Activated CD8-positive, alpha-beta memory T cell treated with anti-CD3 and anti-CD28 coated beads for 4 hours (primary cell): Measurements from ENCODE around the gene PTCD3.

Source experiments
- DNase-seq, 2 donors: peaks; one replicate each; pipeline ENCODE4 v3.0.0-alpha.2; 2020; ENCODE audit warnings: low read depth in 2 of 2

PTCD3 gene

GRCh38 chr2:86081724-86082123, 24.3 kb upstream of the PTCD3 start:
- DNase-seq, result no peak

- DNase-seq, result no peak
Observed at GRCh38 chr2:86082756-86083155, 23.3 kb upstream of the PTCD3 start.

DNA sequence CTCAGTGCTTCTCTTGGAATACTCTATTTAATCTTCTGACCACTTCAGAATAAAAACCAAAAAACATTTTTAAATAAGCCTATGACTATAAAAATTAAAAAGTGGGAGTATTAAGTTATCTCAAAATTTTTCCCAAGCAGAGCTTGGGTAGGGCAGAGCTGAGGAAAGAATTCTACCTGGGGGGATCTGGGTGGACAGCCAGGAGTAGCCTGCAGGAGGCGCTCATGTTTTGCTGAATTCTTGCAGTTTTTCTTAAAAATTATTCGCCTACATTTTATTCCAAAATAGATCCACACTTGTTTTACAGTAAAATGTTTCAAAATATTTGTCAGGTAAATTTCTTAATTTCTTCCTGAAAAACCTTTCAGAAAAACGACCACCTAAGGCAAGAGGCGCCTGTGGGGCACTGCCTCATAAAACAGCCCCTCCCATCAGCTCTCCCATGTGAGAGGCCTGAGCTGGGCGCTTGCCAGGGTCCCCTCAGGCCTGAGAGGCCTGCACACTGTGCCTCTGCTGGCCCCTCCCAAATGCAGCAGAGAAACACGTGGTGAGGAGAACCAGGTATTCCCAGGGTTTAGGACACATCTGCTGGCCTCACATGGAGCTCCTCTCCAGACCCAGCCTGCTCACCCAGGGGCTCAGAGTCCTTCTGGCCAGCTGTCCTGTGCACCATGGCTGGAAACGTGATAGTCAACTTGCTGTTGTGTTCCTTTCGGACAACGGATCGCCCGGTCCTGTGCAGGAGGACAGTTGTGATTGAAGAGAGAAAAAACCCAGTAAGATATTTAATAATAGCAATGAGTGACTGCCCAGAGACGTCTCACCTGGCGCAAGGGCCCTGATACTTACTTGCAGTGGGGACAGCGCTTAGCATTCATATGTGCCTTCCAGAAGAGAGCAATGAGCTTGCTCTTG, 17.8 kb upstream of the PTCD3 start:
- DNase-seq, result no peak

DNA sequence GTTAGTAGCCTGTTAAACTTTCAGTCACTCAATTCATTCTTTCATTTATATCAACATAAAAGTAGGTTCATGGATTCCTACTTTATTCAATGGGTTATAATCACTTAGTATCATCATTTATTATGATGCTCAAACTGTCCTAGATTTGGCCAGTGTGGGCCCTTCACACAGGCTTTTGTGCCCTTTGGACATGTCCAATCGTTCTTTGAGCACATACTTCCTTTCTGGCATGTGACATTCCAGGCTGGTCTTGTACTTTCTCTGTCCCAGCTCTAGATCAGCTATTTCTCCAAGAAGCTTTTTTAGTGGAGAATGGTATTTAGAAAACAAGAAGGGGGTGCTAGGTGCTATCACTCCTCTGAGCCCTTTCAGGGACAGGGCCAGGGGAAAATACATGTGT, 11.8 kb upstream of the PTCD3 start:
- no peak for DNase-seq

DNA sequence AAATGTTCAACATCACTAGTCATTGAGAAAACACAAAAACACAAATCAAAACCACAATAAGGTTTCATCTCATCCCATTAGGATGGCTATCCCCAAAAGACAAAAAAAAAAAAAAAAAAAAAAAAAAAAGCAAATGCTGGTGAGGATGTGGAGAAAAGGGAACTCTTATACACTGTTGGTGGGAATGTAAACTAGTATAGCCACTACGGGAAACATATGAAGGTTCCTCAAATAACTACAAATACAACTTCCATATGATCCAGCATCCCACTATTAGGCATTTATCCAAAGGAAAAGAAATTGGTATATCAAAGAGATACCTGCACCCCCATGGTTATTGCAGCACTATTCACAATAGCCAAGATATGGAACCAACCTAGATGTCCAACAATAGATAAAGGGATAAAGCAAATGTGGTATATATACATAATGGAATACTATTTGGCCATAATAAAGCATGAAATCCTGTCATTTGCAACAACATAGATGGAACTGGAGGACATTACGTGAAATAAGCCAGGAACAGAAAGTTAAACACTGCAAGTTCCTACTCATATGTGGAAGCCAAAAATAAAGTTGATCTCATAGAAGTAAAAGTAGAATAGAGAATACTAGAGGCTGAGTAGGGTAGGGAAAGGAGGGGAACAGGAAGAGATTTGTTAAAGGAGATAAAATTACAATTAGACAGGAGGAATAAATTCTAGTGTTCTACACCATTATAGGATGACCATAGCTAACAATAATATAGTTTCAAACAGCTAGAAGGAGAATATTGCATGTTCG, 8.7 kb upstream of the PTCD3 start:
- DNase-seq, result no peak

DNA sequence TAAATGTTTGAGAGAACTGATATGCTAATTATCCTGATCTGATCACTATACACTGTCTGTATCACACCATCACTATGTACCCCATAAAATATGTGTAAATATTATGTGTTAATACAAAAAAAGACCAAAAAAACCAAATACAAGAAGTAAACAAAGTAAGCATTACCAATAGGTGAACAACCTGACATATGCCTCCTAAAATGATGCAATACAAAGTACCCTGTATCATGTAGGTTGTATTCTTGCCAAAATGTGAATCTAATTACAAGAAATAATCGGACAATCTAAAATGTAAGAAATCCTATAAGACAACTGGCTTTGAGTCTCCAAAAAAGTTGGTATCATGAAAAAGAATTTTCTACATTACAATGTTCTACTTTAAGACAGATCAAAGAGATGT, 8.1 kb upstream of the PTCD3 start:
- DNase-seq, result no peak

GRCh38 chr2:86102157-86102556, 3.9 kb upstream of the PTCD3 start:
- DNase-seq, result no peak

DNA sequence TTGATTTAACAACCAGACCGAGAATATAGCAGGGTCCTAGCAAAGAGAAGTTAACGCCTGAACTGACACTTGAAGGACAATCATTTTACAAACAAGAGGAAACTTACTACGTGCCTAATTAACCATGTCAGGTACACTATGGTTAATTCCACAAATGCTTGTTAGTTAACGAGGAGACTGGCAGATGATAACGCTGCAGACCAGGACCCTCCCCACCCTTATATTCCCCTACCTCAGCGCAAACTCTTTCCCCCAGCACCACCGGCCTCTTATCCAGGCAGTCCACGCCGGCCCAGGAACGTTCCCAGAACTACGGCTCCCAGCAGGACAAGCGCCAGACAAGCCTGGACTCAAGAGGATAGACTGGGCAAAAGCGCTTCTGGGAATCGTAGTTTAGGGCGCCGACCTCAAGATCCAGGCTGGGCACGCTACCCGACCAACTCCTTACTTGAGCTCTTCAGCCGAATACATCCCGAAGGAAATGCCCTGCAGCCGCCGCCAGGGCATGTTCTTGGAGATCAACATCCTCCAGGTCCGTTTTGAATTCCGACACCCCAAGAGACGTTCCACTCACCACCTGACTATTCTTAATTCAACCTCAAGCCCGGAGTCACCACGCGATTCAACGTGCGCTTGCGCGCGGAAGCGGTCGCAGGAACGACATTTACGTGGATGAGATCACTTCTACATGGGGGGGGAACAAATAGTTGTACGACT, 625 bp upstream of the PTCD3 start, which contains the start of gene POLR1A:
TSS of gene POLR1A (minus strand) at position 635 of the 717 bp plus-strand sequence. CDS start at position 525, 110 bp downstream.
- DNase-seq, result peak; percentile 67 to 70

DNA sequence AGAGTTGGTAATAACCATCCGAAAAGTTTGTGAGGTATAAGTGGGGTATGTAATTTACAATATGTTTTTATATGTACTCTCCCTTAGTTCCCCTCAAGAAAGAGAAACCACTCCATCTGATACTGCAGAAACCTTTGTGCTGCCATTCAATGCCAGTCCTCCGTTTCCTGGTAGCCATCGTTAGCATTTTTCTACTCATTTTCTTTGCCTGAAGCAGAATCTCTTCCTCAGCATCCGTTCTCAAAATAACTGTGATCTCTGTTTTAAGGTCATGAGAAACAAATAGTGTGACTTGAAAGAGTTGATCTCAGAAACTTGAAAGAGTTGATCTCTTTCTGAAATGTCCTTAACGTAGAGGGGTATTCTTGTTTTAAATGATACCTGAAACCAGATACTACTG, 996 bp downstream of the PTCD3 start:
- no peak for DNase-seq

DNA sequence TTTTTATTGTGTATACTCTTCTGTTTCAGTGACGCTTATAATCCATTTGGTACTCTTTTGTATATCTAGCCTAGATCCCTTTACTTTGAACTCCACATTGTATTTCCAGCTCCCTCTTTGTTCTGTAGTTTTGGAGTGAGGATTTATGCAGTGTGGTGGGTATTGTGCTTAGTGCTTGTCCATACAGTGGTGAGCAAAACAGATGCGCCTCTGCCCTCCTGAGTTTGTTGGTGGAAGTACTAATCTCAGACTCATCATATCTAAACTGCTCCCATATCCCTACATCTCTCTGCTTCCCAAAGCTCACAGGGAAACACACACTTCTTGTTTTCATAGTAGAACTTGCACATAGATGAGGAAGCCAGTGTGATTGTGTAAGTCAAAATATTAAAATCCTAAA, 12.1 kb downstream of the PTCD3 start:
- DNase-seq, result no peak

- DNase-seq, result no peak
Observed at GRCh38 chr2:86123328-86123925, 17.4 kb downstream of the PTCD3 start.

GRCh38 chr2:86124683-86125082, 18.6 kb downstream of the PTCD3 start:
- DNase-seq, result no peak

GRCh38 chr2:86134709-86135108, 28.7 kb downstream of the PTCD3 start:
- no peak for DNase-seq

DNA sequence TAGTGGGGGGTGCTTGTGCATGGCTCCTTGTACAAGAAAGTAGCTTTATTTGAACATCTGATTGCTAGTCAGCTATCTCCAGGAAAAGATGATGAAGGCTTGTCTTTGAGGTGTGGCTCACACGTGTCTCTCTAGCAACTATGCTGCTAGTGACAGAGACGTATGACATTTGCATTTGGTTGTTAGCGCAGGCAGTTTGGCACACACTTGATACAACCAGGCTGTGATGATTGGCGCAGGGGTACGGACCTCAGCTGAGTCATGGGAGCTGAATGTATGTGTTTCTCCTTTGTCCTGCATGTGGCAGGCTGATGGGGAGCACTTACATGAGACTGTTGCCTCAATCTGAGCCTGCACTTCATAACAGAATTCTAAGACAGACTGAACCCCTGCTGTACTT, 29.6 kb downstream of the PTCD3 start:
- no peak for DNase-seq

- no peak for DNase-seq
Observed at GRCh38 chr2:86136141-86136540, 30.1 kb downstream of the PTCD3 start.

- DNase-seq, result no peak
Observed at GRCh38 chr2:86138736-86139625, 32.9 kb downstream of the PTCD3 start.

DNA sequence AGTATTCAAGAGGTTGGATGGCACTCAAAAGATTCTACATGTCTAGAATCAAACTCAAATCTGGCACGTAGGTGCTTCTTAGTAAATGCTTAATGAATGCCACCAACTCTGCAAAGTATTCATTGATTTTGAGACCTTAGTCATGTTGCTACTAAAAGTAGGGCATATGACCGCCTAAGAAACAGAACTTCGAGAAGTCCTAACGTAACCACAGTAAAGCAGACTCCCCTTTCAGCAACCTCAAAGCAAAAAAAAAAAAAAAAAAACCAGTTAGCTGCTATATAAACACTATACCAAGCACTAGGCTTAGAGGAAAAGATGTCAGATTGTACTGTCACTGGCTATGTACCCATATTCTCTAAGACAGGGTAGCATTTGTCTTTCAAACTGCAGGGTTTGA, 33.9 kb downstream of the PTCD3 start:
- no peak for DNase-seq

- no peak for DNase-seq
Observed at GRCh38 chr2:86140969-86141392, 34.9 kb downstream of the PTCD3 start.

GRCh38 chr2:86142436-86143257, 36.6 kb downstream of the PTCD3 start:
- DNase-seq, result no peak

DNA sequence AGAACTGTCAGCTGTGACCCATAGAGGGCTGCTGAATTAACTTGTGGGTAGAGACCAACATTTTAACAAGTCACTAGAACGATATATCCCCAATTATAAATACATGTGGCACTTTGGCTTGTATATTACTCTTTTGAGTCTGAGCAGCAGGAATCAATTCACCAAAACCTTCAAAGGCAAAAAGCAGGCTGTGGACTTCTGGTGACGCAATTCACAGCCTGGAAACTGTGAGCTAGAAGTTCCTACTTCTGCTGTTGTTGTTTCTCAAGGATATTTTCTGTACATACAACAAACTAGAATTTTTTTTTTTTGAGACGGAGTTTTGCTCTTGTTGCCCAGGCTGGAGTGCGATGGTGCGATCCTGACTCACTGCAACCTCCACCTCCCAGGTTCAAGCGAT, 37.3 kb downstream of the PTCD3 start:
- no peak for DNase-seq
